OCI-LY7 (cell line): Measurements from ENCODE around the gene SEMA5A. TPM values are rescaled to one million over a fixed set of nuclear protein-coding genes. Genes with fewer than 3 reads are reported as not detected.

Source experiments
- BruUV-seq: library from RNA; stranded (reverse); fragments of 400-500 nt; replicated peaks from 2 replicates; lab custom pipeline; 2021; lab: Mats Ljungman, UMichigan
- CTCF ChIA-PET: fragments of 300-600 bp; sonication (Branson Sonifier 250); formaldehyde crosslinking; loops from one replicate; lab custom pipeline; 2022; ENCODE audit warnings: antibody characterized with exemption; ENCODE audit not compliant: unreplicated experiment; lab: Charles Lee
- POLR2A ChIA-PET: fragments of 300-600 bp; sonication (Branson Sonifier 250); formaldehyde crosslinking; loops from one replicate; lab custom pipeline; 2022; ENCODE audit warnings: antibody characterized with exemption; lab: Charles Lee
- DNase-seq: peaks from one replicate; pipeline ENCODE4 v3.0.0-alpha.2; 2015; ENCODE audit warnings: low spot score
- H2AFZ ChIP-seq: fragments of 200-600 bp; sonication (generic), shearing (Covaris generic); 2 replicates; pipeline ENCODE4 v1.6.1; 2014; ENCODE audit warnings: mild to moderate bottlenecking, antibody characterized with exemption, low read length, moderate library complexity
- H3K27ac ChIP-seq: fragments of 200-600 bp; sonication (generic); 2 replicates; pipeline ENCODE4 v1.5.1; 2014; ENCODE audit warnings: mixed run types, low read depth, mild to moderate bottlenecking, moderate library complexity, low read length, inconsistent platforms; ENCODE audit not compliant: poor library complexity, severe bottlenecking
- H3K36me3 ChIP-seq: fragments of 200-600 bp; sonication (generic); 2 replicates; pipeline ENCODE4 v1.6.1; 2014; ENCODE audit warnings: mild to moderate bottlenecking, antibody characterized with exemption, low read length, moderate library complexity, mixed read lengths; ENCODE audit not compliant: insufficient read depth
- H3K4me1 ChIP-seq: fragments of 200-600 bp; sonication (generic); 2 replicates; pipeline ENCODE4 v1.5.1; 2014; ENCODE audit warnings: mild to moderate bottlenecking, low read length; ENCODE audit not compliant: insufficient read depth, poor library complexity, severe bottlenecking
- H3K4me2 ChIP-seq: fragments of 200-600 bp; sonication (generic); 2 replicates; pipeline ENCODE4 v1.6.1; 2014; ENCODE audit warnings: mild to moderate bottlenecking, low read length
- H3K4me3 ChIP-seq: fragments of 200-600 bp; sonication (generic); 2 replicates; pipeline ENCODE4 v1.5.1; 2014; ENCODE audit warnings: mild to moderate bottlenecking, low read depth, low read length; ENCODE audit not compliant: poor library complexity, severe bottlenecking
- H3K79me2 ChIP-seq: fragments of 200-600 bp; sonication (generic); 2 replicates; pipeline ENCODE4 v1.6.1; 2016; ENCODE audit warnings: low read depth, mild to moderate bottlenecking, low read length, moderate library complexity, mixed read lengths; ENCODE audit not compliant: insufficient read depth
- H3K9me2 ChIP-seq: fragments of 200-600 bp; sonication (generic); 2 replicates; pipeline ENCODE4 v1.6.1; 2016; ENCODE audit warnings: mild to moderate bottlenecking, low read length, mixed read lengths; ENCODE audit not compliant: insufficient read depth
- H3K9me3 ChIP-seq: fragments of 200-600 bp; sonication (generic); 2 replicates; pipeline ENCODE4 v1.6.1; 2014; ENCODE audit warnings: mild to moderate bottlenecking, mixed run types, low read length, mixed read lengths
- H4K20me1 ChIP-seq: fragments of 200-600 bp; sonication (generic); 2 replicates; pipeline ENCODE4 v1.6.1; 2014; ENCODE audit warnings: mild to moderate bottlenecking, antibody characterized with exemption, low read length, moderate library complexity, mixed read lengths; ENCODE audit not compliant: insufficient read depth
- CTCF ChIP-seq: fragments of 200-600 bp; sonication (generic); conservative IDR thresholded peaks from 2 replicates; pipeline ENCODE4 v1.5.1; 2014; ENCODE audit warnings: mild to moderate bottlenecking, antibody characterized with exemption, low read length, moderate library complexity, mixed read lengths
- EZH2phosphoT487 ChIP-seq: fragments of 200-600 bp; sonication (generic); IDR thresholded peaks from 2 replicates; pipeline ENCODE4 v1.6.1; 2018; ENCODE audit warnings: low read depth, borderline replicate concordance, mild to moderate bottlenecking, mixed run types, antibody characterized with exemption, low read length, moderate library complexity, mixed read lengths
- intact Hi-C: fragments of 100-400 bp; cut with micrococcal nuclease; formaldehyde crosslinking; loops from one replicate; pipeline ENCODE4 v1.10.0; 2022; ENCODE audit not compliant: unreplicated experiment
- total RNA-seq, 2 experiments: library from RNA; depleted of rRNA in 1 of 2; stranded (reverse); fragments of >200 nt in 1 of 2; shearing (Covaris generic) in 1 of 2; gene quantifications; 2 replicates each; pipeline ENCODE4 v1.2.3, GENCODE V29; 2014 to 2022

The SEMA5A gene
- total RNA-seq, 2 experiments from 2014 or later, result not detected

- no peak overlapping the region for H3K4me2 ChIP-seq
Observed at GRCh38 chr5:9362600-9362999, 183.3 kb downstream of the SEMA5A start.

GRCh38 chr5:9361835-9362234 lies 184.0 kb downstream of the SEMA5A start:
- no TSS peak for BruUV-seq
- H3K4me2 ChIP-seq, result no peak overlapping the region
- H2AFZ ChIP-seq, result no peak overlapping the region
- no peak for TF ChIP-seq EZH2phosphoT487
- peak; percentile 92 for TF ChIP-seq CTCF
- H4K20me1 ChIP-seq, result no peaks in the 10 kb centered on the region
- peak; percentile 58 for DNase-seq
- no peaks in the 10 kb centered on the region for H3K4me1 ChIP-seq
- no peak overlapping the region for H3K27ac ChIP-seq
- H3K9me3 ChIP-seq, result no peaks in the 10 kb centered on the region
- CTCF ChIA-PET, result no interaction called here
- no peaks in the 10 kb centered on the region for H3K9me2 ChIP-seq
- H3K36me3 ChIP-seq, result no peaks in the 10 kb centered on the region
- POLR2A ChIA-PET, result no interaction called here
- no peak overlapping the region for H3K4me3 ChIP-seq
- no peaks in the 10 kb centered on the region for H3K79me2 ChIP-seq
- intact Hi-C loops, result no loop called here

More at GRCh38 chr5:9362600-9362999, 183.3 kb downstream of the SEMA5A start:
- H3K9me3 ChIP-seq, result no peaks in the 10 kb centered on the region
- no peaks in the 10 kb centered on the region for H3K9me2 ChIP-seq
- intact Hi-C loops, result no loop called here
- no peaks in the 10 kb centered on the region for H3K36me3 ChIP-seq
- POLR2A ChIA-PET, result no interaction called here
- no TSS peak for BruUV-seq
- no peaks in the 10 kb centered on the region for H4K20me1 ChIP-seq
- no peak for TF ChIP-seq CTCF
- no peak overlapping the region for H3K4me3 ChIP-seq
- CTCF ChIA-PET, result no interaction called here
- H3K4me1 ChIP-seq, result no peaks in the 10 kb centered on the region
- H3K79me2 ChIP-seq, result no peaks in the 10 kb centered on the region
- no peak overlapping the region for H2AFZ ChIP-seq
- no peak overlapping the region for H3K27ac ChIP-seq
- DNase-seq, result no peak

- intact Hi-C loops, result no loop called here
- DNase-seq, result no peak
- Histone ChIP-seq H3K4me1 (no peaks in the 10 kb centered on the region), H3K4me3 (no peak overlapping the region), H4K20me1 (no peaks in the 10 kb centered on the region), H3K9me2 (no peaks in the 10 kb centered on the region), H3K36me3 (no peaks in the 10 kb centered on the region), H3K4me2 (no peak overlapping the region), H3K9me3 (no peaks in the 10 kb centered on the region), H3K79me2 (no peaks in the 10 kb centered on the region), H3K27ac (no peak overlapping the region), H2AFZ (no peak overlapping the region)
- ChIA-PET POLR2A (no interaction called here), CTCF (no interaction called here)
- BruUV-seq, result no TSS peak
- TF ChIP-seq CTCF (no peak), EZH2phosphoT487 (no peak)
Observed at GRCh38 chr5:9358961-9359685, 186.8 kb downstream of the SEMA5A start.
